PC-9 (cell line): Measurements from ENCODE around the gene TGIF1.

Source experiments
- CTCF ChIP-seq: fragments of 200-600 bp; sonication (generic); conservative IDR thresholded peaks from 2 replicates; pipeline ENCODE4 v1.6.1; 2017; ENCODE audit warnings: mixed run types, antibody characterized with exemption, mild to moderate bottlenecking, moderate library complexity
- EZH2 ChIP-seq: fragments of 200-600 bp; sonication (generic); IDR thresholded peaks from 2 replicates; pipeline ENCODE4 v1.8.0; 2017; ENCODE audit warnings: antibody characterized with exemption, low read depth

- no peak for TF ChIP-seq CTCF
- TF ChIP-seq EZH2 = no peak
Measured at GRCh38 chr18:3415110-3415509, 34.9 kb upstream of the TGIF1 start.
